ENCODE measurements around the gene CD207.

GRCh38 chr2:70850925-70851324 is 15.3 kb upstream of the CD207 start:
- TF ChIP-seq, protein P1, sequence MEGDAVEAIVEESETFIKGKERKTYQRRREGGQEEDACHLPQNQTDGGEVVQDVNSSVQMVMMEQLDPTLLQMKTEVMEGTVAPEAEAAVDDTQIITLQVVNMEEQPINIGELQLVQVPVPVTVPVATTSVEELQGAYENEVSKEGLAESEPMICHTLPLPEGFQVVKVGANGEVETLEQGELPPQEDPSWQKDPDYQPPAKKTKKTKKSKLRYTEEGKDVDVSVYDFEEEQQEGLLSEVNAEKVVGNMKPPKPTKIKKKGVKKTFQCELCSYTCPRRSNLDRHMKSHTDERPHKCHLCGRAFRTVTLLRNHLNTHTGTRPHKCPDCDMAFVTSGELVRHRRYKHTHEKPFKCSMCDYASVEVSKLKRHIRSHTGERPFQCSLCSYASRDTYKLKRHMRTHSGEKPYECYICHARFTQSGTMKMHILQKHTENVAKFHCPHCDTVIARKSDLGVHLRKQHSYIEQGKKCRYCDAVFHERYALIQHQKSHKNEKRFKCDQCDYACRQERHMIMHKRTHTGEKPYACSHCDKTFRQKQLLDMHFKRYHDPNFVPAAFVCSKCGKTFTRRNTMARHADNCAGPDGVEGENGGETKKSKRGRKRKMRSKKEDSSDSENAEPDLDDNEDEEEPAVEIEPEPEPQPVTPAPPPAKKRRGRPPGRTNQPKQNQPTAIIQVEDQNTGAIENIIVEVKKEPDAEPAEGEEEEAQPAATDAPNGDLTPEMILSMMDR (IDR thresholded peaks at IDR 0.05): no peak
- no peak for TF ChIP-seq EP300 (IDR thresholded peaks at IDR 0.05; ENCODE audit: low read depth)

Data from transverse colon (tissue), 3 donors.